Activated B cell treated with CpG ODN at 0.5 μM for 24 hours (primary cell): ENCODE results near the gene SLC36A3. TPM values are rescaled to one million over a fixed set of nuclear protein-coding genes. Genes with fewer than 3 reads are reported as not detected.
A peak's percentile ranks its signal among the peaks of the same experiment; 100 is the strongest.
"Not testable (repeated sequence)": the region's sequence is repeated elsewhere in the genome, so short reads cannot be mapped to it uniquely, and the experiment has no call there.

ENCODE experiments used
- ATAC-seq: fragments of 200-7000 bp; cut with Tn5 transposase; one replicate; pipeline ENCODE4 v1.10.0; 2021; ENCODE audit warnings: low read depth, mild to moderate bottlenecking, moderate library complexity
- CTCF ChIA-PET: fragments of 350-600 bp; sonication (Branson Sonifier 250); formaldehyde crosslinking; loops from one replicate; lab custom pipeline; 2021; ENCODE audit warnings: antibody characterized with exemption; lab: Charles Lee
- POLR2A ChIA-PET: fragments of 350-600 bp; sonication (Branson Sonifier 250); formaldehyde crosslinking; loops from one replicate; lab custom pipeline; 2021; ENCODE audit warnings: antibody characterized with exemption; lab: Charles Lee
- DNase-seq: peaks from one replicate; pipeline ENCODE4 v3.0.0; 2022
- H3K27ac Mint-ChIP-seq: one replicate; pipeline ENCODE4 v1.8.0; 2020; ENCODE audit warnings: mixed read lengths
- H3K27me3 Mint-ChIP-seq: one replicate; pipeline ENCODE4 v1.8.0; 2021; ENCODE audit warnings: mixed read lengths
- H3K36me3 Mint-ChIP-seq: one replicate; pipeline ENCODE4 v1.8.0; 2021; ENCODE audit warnings: low read depth, mixed read lengths
- H3K4me1 Mint-ChIP-seq: one replicate; pipeline ENCODE4 v1.8.0; 2021; ENCODE audit warnings: mixed read lengths
- H3K4me3 Mint-ChIP-seq: one replicate; pipeline ENCODE4 v1.8.0; 2020; ENCODE audit warnings: mild to moderate bottlenecking, mixed read lengths
- H3K9me3 Mint-ChIP-seq: one replicate; pipeline ENCODE4 v1.8.0; 2020; ENCODE audit warnings: mixed read lengths
- intact Hi-C: fragments of 100-400 bp; cut with micrococcal nuclease; formaldehyde crosslinking; loops from one replicate; pipeline ENCODE4 v1.15.1; 2024
- total RNA-seq: library from RNA; stranded (reverse); gene quantifications from 2 replicates; pipeline ENCODE4 v1.2.3, GENCODE V29; 2022
- TF ChIP-seq, protein P1 (sequence below): fragments of 200-600 bp; IDR thresholded peaks from one replicate; pipeline ENCODE4 v1.8.0; 2022; ENCODE audit warnings: antibody characterized with exemption, mild to moderate bottlenecking

SLC36A3 gene
- total RNA-seq, 1 donor from 2014 or later = not detected

- Mint-ChIP-seq H3K4me1 (peaks cover 1% of the 10 kb centered on the region), H3K9me3 (peaks cover 9% of the 10 kb centered on the region), H3K4me3 (no peak overlapping the region), H3K36me3 (no peaks in the 10 kb centered on the region), H3K27ac (no peak overlapping the region), H3K27me3 (peaks cover 5% of the 10 kb centered on the region)
- ATAC-seq (no peak), DNase-seq (no peak)
- intact Hi-C loops = no loop called here
- TF ChIP-seq, protein P1, sequence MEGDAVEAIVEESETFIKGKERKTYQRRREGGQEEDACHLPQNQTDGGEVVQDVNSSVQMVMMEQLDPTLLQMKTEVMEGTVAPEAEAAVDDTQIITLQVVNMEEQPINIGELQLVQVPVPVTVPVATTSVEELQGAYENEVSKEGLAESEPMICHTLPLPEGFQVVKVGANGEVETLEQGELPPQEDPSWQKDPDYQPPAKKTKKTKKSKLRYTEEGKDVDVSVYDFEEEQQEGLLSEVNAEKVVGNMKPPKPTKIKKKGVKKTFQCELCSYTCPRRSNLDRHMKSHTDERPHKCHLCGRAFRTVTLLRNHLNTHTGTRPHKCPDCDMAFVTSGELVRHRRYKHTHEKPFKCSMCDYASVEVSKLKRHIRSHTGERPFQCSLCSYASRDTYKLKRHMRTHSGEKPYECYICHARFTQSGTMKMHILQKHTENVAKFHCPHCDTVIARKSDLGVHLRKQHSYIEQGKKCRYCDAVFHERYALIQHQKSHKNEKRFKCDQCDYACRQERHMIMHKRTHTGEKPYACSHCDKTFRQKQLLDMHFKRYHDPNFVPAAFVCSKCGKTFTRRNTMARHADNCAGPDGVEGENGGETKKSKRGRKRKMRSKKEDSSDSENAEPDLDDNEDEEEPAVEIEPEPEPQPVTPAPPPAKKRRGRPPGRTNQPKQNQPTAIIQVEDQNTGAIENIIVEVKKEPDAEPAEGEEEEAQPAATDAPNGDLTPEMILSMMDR = no peak
- CTCF ChIA-PET = no interaction called here
- POLR2A ChIA-PET = no interaction called here
These were observed 7.4 kb upstream of the SLC36A3 start for GRCh38 chr5:151310932-151311331.

DNA sequence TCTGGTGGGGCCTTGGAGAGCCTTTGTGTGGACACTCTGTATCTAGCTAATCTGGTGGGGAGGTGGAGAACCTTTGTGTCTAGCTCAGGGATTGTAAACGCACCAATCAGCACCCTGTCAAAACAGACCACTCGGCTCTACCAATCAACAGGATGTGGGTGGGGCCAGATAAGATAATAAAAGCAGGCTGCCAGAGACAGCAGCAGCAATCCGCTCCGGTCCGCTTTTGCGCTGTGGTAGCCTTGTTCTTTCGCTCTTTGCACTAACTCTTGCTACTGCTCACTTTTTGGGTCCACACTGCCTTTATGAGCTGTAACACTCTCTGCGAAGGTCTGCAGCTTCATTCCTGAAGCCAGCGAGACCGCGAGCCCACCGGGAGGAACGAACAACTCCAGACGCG lies 6.3 kb upstream of the SLC36A3 start:
- H3K4me3 Mint-ChIP-seq, POLR2A ChIA-PET, H3K4me1 Mint-ChIP-seq, DNase-seq, H3K27ac Mint-ChIP-seq, H3K9me3 Mint-ChIP-seq, H3K27me3 Mint-ChIP-seq, CTCF ChIA-PET, ATAC-seq, H3K36me3 Mint-ChIP-seq: not testable (repeated sequence)
- intact Hi-C loops = loop anchor here (5.0 kb wide), 1 partner anchor 38 kb away; no protein-coding TSS in a partner anchor

DNA sequence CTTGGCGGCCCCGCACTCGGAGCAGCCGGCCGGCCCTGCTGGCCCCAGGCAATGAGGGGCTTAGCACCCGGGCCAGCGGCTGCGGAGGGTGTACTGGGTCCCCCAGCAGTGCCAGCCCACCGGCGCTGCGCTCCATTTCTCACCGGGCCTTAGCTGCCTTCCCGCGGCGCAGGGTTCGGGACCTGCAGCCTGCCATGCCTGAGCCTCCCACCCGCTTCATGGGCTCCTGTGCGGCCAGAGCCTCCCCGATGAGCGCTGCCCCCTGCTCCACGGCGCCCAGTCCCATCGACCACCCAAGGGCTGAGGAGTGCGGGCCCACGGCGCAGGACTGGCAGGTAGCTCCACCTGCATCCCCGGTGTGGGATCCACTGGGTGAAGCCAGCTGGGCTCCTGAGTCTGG lies 5.7 kb upstream of the SLC36A3 start:
- H3K36me3 Mint-ChIP-seq, CTCF ChIA-PET, DNase-seq, H3K4me3 Mint-ChIP-seq, ATAC-seq, H3K9me3 Mint-ChIP-seq, H3K27ac Mint-ChIP-seq, H3K27me3 Mint-ChIP-seq, POLR2A ChIA-PET, H3K4me1 Mint-ChIP-seq: not testable (repeated sequence)
- intact Hi-C loops = loop anchor here (5.0 kb wide), 1 partner anchor 37 kb away; no protein-coding TSS in a partner anchor

DNA sequence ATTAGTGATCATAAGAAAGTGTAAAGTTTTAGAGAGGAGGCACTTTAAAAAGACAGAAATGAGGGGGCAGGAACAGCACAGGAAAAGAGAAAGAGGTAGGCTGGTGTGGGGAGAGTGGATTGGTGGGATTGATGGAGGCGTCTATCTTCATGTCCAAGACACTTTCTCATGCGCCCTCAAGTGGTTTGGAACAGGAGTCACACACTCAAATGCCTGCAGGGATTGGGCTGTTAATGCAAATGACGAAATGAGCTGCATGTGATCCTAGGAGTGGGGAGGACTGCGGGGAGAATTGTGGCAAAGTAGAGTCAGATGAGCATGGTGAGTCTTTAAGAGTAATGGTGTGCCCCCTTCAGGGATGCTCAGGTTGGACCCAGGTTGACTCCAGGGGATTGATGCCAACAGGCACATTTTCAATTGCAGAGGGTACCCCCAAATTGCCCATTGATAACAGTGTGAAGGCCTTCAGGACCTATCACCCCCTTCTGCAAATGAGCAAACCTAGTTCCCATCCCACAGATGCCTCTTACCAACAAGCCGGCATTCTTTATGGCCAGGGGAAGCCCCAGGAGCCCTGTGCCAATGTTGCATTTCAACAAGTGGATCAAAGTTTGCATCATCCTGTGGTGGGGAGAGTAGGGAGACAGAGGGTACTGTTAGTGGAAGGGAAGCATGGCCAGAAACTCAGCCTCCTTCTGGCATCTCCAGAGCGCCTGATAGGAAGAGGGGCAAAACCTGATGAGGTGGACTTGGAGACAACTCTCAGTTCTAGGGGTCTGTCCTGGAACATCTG lies 5.3 kb downstream of the SLC36A3 start:
- no peaks in the 10 kb centered on the region for H3K9me3 Mint-ChIP-seq
- ATAC-seq (peak; percentile 58), DNase-seq (no peak)
- intact Hi-C loops = loop anchor here (1.0 to 5.0 kb wide), 4 partner anchors 61 to 496 kb away; no protein-coding TSS in a partner anchor
- POLR2A ChIA-PET = interaction anchor here (0.6 kb wide), 1 partner anchor 133 kb away, joined by 3 read pairs; no protein-coding TSS in a partner anchor
- H3K4me3 Mint-ChIP-seq = no peak overlapping the region
- no peak overlapping the region for H3K27ac Mint-ChIP-seq
- CTCF ChIA-PET = interaction anchor here (0.6 to 1.1 kb wide), 6 partner anchors 58 to 238 kb away, joined by 3 to 6 read pairs (median 3); no protein-coding TSS in a partner anchor
- H3K27me3 Mint-ChIP-seq = peaks cover 15% of the 10 kb centered on the region
- TF ChIP-seq, protein P1 = no peak
- H3K36me3 Mint-ChIP-seq = no peaks in the 10 kb centered on the region
- peaks cover 4% of the 10 kb centered on the region for H3K4me1 Mint-ChIP-seq

GRCh38 chr5:151296974-151297373 lies 6.6 kb downstream of the SLC36A3 start:
- H3K27me3 Mint-ChIP-seq = peaks cover 8% of the 10 kb centered on the region
- no peaks in the 10 kb centered on the region for H3K36me3 Mint-ChIP-seq
- H3K27ac Mint-ChIP-seq = no peak overlapping the region
- intact Hi-C loops = loop anchor here (5.0 kb wide), 2 partner anchors 170 to 495 kb away; no protein-coding TSS in a partner anchor
- ChIA-PET CTCF (interaction anchor here (0.7 to 2.0 kb wide), 4 partner anchors 19 to 182 kb away, joined by 3 to 5 read pairs (median 4); no protein-coding TSS in a partner anchor), POLR2A (interaction anchor here (1.0 kb wide), 1 partner anchor 44 kb away, joined by 3 read pairs; the partner anchor contains the start of gene GM2A)
- TF ChIP-seq, protein P1 = no peak
- H3K9me3 Mint-ChIP-seq = no peaks in the 10 kb centered on the region
- DNase-seq (no peak), ATAC-seq (no peak)
- H3K4me3 Mint-ChIP-seq = no peak overlapping the region
- peaks cover 4% of the 10 kb centered on the region for H3K4me1 Mint-ChIP-seq

DNA sequence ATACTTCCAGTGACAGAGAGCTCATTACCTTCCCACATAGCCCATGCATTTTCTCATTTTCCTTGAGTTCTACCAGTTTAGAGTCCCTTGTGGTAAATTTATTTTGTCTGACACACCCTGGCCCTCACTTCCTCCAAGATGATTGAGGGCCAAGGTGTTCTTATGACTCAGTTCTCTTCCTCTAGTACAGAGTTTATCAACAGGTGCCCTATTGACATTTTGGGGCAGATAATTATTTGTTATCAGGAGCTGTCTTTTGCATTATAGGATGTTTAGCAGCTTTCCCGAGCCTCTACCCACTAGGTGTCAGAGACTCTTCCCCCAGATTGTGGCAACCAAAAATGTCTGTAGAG lies 7.1 kb downstream of the SLC36A3 start:
- H3K9me3 Mint-ChIP-seq = no peaks in the 10 kb centered on the region
- TF ChIP-seq, protein P1 = no peak
- peaks cover 7% of the 10 kb centered on the region for H3K27me3 Mint-ChIP-seq
- H3K27ac Mint-ChIP-seq = no peak overlapping the region
- POLR2A ChIA-PET = interaction anchor here (1.0 kb wide), 1 partner anchor 44 kb away, joined by 3 read pairs; the partner anchor contains the start of gene GM2A
- DNase-seq (no peak), ATAC-seq (no peak)
- peaks cover 4% of the 10 kb centered on the region for H3K4me1 Mint-ChIP-seq
- H3K36me3 Mint-ChIP-seq = no peaks in the 10 kb centered on the region
- H3K4me3 Mint-ChIP-seq = no peak overlapping the region
- intact Hi-C loops = loop anchor here (5.0 kb wide), 2 partner anchors 169 to 494 kb away; no protein-coding TSS in a partner anchor
- CTCF ChIA-PET = interaction anchor here (1.1 to 2.0 kb wide), 4 partner anchors 20 to 181 kb away, joined by 3 to 5 read pairs (median 4); no protein-coding TSS in a partner anchor
